ENCODE results near the gene SH3D19. TPM values are rescaled to one million over a fixed set of nuclear protein-coding genes. Genes with fewer than 3 reads are reported as not detected.

The SH3D19 gene
- total RNA-seq, 2 donors from 2014 or later, result 88.0 to 94.7 TPM

DNA sequence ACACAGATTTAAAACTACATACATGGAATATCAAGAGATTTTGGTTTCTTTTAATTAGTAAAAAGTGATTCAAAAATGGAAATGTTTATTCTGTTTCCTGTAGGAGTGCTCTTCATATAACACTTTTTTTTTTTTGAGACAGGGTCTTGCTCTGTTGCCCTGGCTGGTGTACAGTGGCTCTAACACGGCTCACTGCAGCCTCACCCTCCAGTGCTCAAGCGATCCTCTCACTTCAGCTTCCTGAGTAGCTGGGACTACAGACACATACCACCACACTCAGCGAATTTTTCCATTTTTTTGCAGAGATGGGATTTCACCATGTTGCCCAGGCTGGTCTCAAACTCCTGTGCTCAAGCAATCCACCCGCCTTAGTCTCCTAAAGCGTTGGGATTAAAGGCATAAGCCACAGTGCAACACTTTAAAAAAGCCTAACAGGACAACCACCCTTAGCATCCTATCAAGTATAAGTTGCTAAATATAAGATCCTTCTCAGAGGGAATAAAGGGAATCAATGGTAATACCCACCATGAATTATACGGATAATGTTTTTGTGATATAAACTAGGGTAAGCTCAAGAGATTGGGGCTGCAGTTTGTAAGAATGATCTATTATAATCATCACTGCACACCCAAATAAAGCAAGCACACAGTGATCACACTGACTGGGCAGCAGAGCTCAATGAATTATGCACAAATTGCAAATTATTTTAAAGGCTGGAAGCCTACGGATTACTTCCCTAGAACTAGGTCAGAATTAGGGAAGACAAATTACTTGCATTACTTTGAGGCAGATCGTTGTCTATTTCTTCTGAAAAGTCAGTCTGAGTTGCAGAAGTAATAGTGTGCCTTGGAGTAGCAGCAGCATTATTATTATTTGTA lies 149.4 kb downstream of the SH3D19 start:
- ATAC-seq, result no peak
- no peak for DNase-seq
- intact Hi-C loops (cut with DNase I), result no loop called here

DNA sequence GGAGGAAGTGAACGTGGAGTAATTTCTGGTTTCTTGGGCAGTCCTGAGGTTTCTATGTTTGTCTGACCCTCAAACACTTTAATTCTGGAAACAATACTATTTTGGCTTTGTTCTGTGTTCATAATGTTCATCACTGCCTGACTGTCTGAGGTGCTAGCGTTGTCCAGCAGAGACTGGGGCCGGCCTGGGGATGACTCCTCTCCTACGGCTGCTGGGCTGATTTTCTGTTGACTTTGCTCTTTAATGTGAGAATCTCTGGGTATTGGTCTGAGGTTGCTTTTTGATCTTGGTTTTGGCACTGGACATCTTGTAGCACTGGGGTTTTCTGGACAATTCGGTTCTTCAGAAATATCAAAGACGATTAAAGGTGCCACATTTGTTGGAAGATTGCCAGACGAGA lies 150.2 kb downstream of the SH3D19 start:
- DNase-seq (no peak), ATAC-seq (peak; percentile 25 to 37)
- intact Hi-C loops (cut with DNase I), result no loop called here

DNA sequence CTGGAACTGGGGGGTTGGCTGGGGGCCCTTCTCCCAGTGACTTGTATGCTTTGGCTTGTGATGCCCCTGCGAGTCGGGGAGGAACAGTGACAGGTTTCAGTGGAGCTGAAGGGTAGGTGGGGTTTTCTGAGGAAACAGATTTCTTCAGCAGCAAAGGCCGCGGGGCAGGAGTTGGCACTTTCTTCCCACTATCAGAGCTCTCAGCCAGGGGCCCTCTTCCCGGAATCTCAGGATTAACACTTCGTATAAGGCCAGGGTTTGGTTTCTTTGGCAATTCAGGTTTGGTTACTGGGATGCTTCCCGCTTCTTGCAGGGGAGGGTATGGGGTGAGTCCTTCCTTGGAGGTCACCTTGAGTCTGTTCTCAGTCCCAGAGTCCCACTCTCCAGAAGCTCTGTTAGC lies 150.6 kb downstream of the SH3D19 start:
- ATAC-seq (peak; percentile 13 to 28), DNase-seq (no peak)
- intact Hi-C loops (cut with DNase I), result no loop called here

DNA sequence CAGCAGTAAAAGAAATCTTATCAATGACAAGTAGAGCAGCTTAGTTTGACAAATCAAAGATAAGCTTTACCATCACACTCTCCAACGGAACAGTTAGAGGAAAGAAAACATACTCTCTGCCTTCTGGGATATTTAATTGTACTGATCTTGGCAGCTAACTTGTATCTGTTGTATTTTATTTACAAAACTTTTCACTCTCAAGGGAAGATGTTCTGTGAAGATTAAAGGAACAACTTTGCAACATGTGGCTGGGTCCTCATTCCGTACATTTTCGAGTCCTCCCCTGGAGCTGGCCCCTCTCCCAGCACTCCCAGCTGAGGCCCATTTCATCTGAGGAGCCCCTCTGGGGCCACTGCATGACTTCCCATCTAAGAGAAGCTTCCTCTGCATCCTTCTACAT lies 151.5 kb downstream of the SH3D19 start:
- peak; percentile 19 to 47 for ATAC-seq
- intact Hi-C loops (cut with DNase I), result no loop called here
- peak; percentile 36 for DNase-seq

DNA sequence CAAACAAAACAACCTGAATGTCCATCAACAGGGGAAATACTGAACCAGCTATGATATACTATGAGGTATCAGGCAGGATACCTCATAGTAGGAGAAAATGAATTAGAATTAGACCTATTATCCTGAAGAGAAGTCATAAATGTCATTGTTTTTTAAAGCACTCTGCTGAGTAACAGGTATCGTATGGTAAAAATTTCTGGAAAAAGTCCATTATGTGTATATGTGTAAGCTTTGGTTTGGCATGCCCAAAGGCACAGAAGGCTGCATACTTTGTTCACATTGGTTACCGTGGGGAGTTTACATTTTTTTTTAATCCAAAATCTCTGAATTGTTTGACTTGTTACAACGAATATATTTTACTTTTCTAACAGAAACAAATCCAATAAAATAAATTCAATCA lies 155.5 kb downstream of the SH3D19 start:
- DNase-seq (no peak), ATAC-seq (no peak)
- intact Hi-C loops (cut with DNase I), result loop anchor here in 1 of 2 donors (10.0 kb wide), 1 partner anchor 55 kb away; no protein-coding TSS in a partner anchor

DNA sequence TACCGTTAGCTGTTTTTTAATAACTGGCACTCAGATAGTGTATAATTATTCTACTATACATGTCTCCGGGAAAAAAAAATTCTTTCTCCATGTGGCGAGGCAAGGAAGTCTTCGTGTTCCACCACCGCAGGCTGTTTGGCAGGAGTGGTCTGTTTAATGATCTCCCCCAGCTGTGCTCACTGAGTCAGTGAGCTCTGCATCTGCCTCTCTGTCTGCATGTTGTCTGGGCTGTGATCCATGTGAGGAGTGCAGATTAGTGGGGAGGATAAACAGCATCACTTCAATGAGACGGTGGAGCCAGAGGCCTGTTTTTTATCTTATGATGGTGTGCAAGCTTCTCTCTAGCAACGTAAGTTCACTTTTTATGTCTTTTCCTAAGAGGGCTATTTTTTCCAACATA lies 156.2 kb downstream of the SH3D19 start:
- intact Hi-C loops (cut with DNase I), result loop anchor here in 1 of 2 donors (10.0 kb wide), 1 partner anchor 56 kb away; no protein-coding TSS in a partner anchor
- peak; percentile 70 for DNase-seq
- ATAC-seq, result peak; percentile 90 to 98

DNA sequence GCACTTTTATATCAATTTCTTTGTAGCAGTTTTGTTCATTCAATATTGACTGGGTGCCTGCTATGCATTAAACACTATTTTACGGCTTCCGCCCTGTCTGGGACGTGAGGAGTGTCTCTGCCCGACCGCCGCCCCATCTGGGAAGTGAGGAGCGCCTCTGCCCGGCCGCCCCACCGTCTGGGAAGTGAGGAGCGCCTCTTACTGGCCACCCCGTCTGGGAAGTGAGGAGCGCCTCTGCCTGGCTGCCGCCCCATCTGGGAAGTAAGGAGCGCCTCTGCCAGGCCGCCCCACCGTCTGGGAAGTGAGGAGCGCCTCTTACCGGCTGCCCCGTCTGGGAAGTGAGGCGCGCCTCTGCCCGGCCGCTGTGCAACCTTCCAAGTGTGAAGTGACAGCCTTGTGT lies 157.8 kb downstream of the SH3D19 start:
- ATAC-seq, result no peak
- intact Hi-C loops (cut with DNase I), result loop anchor here in 1 of 2 donors (10.0 kb wide), 1 partner anchor 57 kb away; no protein-coding TSS in a partner anchor
- DNase-seq, result no peak

DNA sequence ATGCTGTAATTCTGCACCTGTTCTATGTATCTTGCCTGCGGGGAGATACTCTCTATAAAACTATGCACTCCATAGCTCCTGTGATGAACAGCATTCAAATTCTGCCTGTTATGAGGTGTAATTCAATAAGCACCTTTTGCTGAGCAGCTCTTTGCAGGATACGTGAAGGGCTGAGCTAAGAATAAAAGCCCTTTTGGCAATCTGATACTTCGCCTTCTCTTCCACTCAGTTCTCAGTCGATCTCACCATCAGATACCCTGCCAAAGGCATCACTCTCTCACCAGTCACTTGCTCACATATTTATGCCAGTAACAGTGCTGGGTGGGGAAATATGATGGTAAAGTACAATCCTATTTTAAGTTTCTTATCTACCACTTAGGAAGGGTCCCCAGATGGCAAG lies 158.8 kb downstream of the SH3D19 start:
- peak; percentile 37 to 42 for ATAC-seq
- intact Hi-C loops (cut with DNase I), result loop anchor here in 1 of 2 donors (10.0 kb wide), 1 partner anchor 58 kb away; no protein-coding TSS in a partner anchor

DNA sequence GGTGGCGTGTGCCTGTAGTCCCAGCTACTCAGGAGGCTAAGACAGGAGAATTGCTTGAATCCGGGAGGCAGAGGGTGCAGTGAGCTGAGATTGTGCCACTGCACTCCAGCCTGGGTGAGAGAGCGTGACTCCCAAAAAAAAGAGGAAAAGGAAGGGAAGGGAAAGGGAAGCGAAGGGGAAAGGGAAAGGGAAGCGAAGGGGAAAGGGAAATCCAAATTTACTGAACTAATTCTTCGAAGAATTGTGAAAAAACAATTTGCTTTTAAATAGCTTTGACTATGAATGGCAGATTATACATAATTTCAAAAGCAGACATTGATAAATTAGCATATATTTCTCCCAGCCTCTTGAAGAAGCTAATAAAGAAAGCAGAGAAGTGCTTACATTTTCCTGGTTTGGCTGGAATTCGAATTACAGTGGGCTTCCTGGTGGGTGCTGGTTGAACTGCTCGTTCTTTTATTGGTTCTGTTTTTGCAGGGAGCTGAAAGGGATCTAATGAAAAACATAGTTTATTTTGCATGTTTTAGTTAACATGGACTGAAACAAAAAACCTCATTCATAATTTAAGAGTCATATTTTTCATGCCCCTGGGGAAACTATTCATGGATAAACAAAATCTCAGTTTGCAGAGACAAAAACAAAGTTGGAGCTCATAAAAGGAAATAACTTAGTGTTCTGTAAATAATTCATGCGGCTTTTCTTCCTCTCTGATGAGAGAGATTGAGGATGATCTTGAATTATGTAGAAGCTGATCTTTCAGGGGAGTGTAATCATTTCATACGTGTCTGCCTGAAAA lies 160.0 kb downstream of the SH3D19 start:
- ATAC-seq (no peak), DNase-seq (no peak)
- intact Hi-C loops (cut with DNase I), result loop anchor here in 1 of 2 donors (10.0 kb wide), 1 partner anchor 59 kb away; no protein-coding TSS in a partner anchor

More for the DNA sequence above, 158.8 kb downstream of the SH3D19 start:
- DNase-seq, result no peak

DNA sequence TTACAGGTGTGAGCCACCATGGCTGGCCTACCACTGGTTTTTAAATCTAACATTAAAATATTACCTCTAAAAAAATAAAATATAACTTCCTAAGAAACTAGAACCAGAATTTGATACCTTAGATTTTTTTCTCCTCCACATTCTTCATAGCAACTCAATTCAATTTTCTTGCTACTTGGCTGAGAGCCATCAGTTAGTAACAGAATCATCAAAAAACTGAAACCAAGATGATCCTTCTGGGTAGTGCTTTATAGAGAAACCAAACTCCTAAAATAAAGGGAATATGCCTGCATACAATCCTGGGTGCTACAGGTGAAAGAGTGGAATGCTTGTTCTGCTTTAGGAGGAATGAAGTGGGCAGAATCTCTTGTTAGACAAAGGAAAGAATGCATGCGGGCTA lies 161.6 kb downstream of the SH3D19 start:
- no peak for DNase-seq
- ATAC-seq, result no peak
- intact Hi-C loops (cut with DNase I), result loop anchor here in 1 of 2 donors (10.0 kb wide), 1 partner anchor 61 kb away; no protein-coding TSS in a partner anchor

DNA sequence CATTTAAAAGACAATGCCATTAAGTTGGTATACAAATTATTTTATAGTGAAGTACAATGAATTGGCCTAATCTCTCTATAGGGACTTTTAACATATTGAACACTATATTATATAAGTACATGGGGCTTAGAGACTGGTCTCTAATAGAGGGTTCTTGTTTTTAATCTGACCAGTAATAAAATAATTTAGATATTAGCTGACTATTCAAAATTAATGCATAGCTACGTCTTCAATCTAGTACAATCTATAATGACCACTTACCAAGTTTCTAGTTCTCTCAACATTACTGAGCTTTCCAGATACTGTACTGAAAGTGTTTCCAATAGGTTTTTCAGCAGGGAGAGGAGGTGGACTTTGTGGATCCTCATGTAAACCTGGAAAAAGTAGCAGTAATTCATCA lies 166.4 kb downstream of the SH3D19 start:
- intact Hi-C loops (cut with DNase I), result no loop called here
- ATAC-seq (no peak), DNase-seq (no peak)

DNA sequence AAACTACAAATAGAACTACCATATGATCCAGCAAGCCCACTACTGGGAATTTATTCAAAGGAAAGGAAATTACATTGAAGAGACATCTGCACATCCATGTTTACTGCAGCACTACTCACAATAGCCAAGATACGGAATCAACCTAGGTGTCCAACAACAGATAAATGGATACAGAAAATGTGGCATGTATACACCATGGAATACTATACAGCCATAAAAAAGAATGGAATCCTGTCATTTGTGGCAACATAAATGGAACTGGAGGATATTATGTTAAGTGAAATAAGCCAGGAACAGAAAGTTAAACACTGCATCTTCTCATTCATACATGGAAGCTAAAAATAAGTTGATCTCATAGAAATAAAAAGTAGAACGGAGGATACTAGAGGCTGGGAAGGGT lies 167.9 kb downstream of the SH3D19 start:
- no peak for ATAC-seq
- DNase-seq, result no peak
- intact Hi-C loops (cut with DNase I), result no loop called here

DNA sequence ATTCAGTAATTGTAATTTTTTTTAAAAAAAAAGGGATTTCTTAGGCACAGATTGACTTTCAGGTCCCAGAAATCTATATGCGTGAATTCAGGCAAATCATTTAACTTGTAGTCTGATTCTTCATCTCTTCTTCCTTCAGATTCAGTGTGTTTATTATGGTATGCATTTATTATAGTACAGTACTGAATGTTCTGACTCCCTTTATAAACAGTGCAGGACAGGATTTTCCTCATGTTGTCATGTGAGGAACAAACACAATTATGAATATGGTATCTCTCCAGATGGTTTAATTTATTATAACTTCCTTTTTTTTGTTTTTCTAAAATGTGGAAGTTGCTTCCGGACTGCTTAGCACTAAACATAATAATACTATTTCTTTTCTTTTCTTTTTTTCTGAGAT lies 171.8 kb downstream of the SH3D19 start:
- no peak for DNase-seq
- intact Hi-C loops (cut with DNase I), result no loop called here
- ATAC-seq, result no peak

DNA sequence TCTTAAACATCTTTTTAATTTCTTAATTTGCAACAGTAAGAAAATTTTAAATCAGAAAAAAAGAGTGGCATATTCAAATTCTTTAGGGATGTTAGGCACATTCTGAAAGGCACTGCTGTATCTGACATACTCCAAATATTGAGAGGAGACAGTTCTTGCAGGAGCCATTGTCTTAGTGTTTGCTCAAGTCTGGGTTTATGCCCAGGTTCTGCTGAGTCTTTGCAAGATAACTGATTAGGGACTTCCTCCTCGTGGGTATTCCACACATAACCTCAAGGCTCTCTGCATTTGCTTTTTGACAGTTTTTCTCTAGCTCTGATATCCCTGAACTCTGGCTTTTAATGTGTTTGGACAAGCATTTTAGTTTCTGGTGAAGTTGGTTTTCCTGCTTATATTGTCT lies 173.4 kb downstream of the SH3D19 start:
- DNase-seq (no peak), ATAC-seq (no peak)
- intact Hi-C loops (cut with DNase I), result no loop called here

DNA sequence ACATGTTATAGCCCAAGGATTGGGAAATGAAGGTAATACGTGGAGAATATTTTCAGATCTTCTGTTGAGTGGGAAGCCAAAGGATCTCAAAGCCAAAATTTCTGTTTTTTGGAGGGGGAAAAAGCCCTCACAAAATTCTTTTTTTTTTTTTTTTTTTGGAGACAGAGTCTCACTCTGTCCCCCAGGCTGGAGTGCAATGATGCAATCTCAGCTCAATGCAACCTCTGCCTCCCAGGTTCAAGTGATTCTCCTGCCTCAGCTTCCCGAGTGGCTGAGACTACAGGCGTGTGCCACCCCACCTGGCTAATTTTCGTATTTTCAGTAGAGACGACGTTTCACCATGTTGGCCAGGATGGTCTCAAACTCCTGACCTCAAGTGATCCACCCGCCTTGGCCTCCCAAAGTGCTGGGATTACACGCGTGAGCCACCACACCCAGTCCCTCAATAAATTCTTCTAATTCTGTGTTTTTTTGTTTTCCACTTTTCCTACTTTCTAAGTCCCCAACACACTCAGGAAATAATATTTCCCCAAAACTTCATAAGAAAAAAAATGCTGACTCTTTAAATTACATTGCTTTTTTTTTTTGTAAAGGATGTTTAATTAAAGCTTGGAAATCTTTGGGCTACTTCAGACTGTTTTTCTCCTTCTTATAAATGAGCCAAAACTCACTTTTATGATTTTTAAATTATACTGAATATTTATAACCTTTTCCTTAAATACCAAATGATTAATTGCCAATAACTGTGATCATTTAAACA lies 174.4 kb downstream of the SH3D19 start:
- intact Hi-C loops (cut with DNase I), result no loop called here
- DNase-seq (no peak), ATAC-seq (no peak)

DNA sequence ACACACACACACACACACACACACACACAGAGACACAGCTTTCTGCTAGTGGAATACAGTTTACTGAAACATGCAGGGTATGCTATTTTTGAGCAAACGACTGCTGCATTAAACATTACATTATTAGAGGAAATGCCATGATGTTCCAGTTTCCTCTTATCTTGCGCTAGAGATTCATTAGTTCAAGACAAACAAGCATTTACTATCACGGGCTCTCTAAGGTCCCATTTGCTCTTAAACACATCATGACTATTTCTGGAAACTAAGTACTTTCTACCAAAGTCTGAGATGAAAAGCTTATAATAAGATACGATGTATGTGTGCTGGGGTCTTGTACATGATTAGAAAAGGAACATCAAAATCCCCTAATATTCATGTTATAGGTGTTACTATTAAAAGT lies 177.1 kb downstream of the SH3D19 start:
- ATAC-seq (no peak), DNase-seq (no peak)
- intact Hi-C loops (cut with DNase I), result loop anchor here in 1 of 2 donors (10.0 kb wide), 1 partner anchor 197 kb away; no protein-coding TSS in a partner anchor

DNA sequence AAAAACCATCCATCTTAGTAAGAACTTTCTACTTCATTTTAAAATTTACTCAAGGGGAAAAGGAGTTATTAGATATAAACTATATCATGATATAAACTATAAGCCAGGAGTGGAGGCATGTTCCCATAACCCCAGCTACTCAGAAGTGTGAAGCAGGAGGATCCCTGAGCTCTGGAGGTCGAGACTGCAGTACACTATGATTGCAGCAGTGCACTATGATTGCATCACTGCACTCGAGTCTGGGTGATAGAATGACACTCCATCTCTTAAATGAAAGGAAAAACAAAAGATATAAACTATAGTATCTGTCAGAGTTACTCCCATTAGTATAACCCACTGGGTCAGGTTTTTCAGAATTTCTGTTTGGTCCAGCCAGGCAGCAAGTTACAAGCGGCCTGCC lies 178.4 kb downstream of the SH3D19 start:
- ATAC-seq, result no peak
- intact Hi-C loops (cut with DNase I), result loop anchor here in 1 of 2 donors (10.0 kb wide), 1 partner anchor 198 kb away; no protein-coding TSS in a partner anchor
- DNase-seq, result no peak

DNA sequence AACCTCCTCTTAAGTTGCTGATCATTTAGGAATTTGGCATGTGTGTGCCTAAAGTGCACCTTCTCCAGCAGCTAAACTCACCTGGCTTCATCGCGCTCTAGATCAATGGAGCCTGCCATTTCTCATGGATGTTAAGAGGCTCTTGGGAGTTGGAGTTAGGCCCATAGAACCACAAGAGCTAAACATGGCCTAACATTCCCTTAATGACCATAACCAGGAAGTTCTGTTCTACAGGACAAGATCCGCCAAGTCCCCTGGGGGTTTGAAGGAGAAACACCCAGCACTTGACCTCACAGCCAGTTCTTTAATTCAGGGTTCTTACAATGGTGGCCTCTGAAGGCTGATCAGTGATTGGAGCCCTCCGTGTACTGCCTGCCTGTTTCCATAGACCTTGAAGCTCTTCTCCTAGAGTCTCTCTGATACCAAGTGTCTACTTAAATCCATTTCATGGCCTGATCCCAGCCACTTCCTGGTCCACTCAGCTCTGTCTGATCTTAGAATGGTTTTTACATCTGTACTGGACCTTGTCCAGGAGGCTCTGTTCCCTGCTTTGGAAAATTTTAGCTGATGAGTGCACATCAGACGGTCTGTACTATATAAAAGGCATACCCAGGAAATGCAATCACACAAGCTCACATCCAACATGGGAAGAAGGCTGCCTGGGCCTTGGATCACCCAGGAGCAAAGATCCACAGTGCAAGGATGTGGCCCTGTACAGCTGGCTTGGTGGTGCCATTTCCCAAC lies 180.9 kb downstream of the SH3D19 start:
- ATAC-seq, result peak in 1 of 2 donors; percentile 63
- intact Hi-C loops (cut with DNase I), result loop anchor here in 1 of 2 donors (10.0 kb wide), 1 partner anchor 200 kb away; no protein-coding TSS in a partner anchor
- DNase-seq, result no peak

All from left cardiac atrium (tissue), 4 donors.